Natural killer cell (primary cell): ENCODE results near the gene CSPG5. TPM values are rescaled to one million over a fixed set of nuclear protein-coding genes. Genes with fewer than 3 reads are reported as not detected.

Source experiments
- ATAC-seq, 3 donors: fragments of 150-1000 bp in 2 of 3; fragments of 200-7000 bp in 1 of 3; cut with Tn5 transposase; 1 replicate in 1 of 3; 2 replicates in 2 of 3; pipeline ENCODE4 v1.10.0; 2021; ENCODE audit warnings: mild to moderate bottlenecking in 2 of 3, moderate library complexity in 2 of 3
- DNase-seq, 2 donors: peaks; one replicate each; pipeline versions ENCODE4 v3.0.0 to v3.0.0-alpha.2; 2013 to 2021; ENCODE audit warnings: mixed read lengths in 1 of 2
- H3K27ac ChIP-seq: one replicate; pipeline ENCODE4 v1.5.1; 2013; ENCODE audit warnings: mild to moderate bottlenecking, low read length
- H3K27me3 ChIP-seq: one replicate; pipeline ENCODE4 v1.6.1; 2013; ENCODE audit warnings: low read length; ENCODE audit not compliant: control insufficient read depth, insufficient read depth
- H3K36me3 ChIP-seq: one replicate; pipeline ENCODE4 v1.6.1; 2013; ENCODE audit warnings: low read length; ENCODE audit not compliant: control insufficient read depth, insufficient read depth
- H3K4me1 ChIP-seq: one replicate; pipeline ENCODE4 v1.6.1; 2013; ENCODE audit warnings: low read length; ENCODE audit not compliant: control insufficient read depth, insufficient read depth
- H3K4me3 ChIP-seq: one replicate; pipeline ENCODE4 v1.5.1; 2013; ENCODE audit warnings: low read length
- H3K9me3 ChIP-seq: one replicate; pipeline ENCODE4 v1.6.1; 2013; ENCODE audit warnings: low read length; ENCODE audit not compliant: control insufficient read depth, insufficient read depth
- H3K27ac Mint-ChIP-seq, 2 donors: one replicate each; pipeline ENCODE4 v1.8.0; 2022; ENCODE audit warnings: mild to moderate bottlenecking in 2 of 2, mixed read lengths in 2 of 2, moderate library complexity in 1 of 2
- H3K27me3 Mint-ChIP-seq, 2 donors: one replicate each; pipeline ENCODE4 v1.8.0; 2022; ENCODE audit warnings: low read depth in 2 of 2, mixed read lengths in 2 of 2
- H3K36me3 Mint-ChIP-seq: one replicate; pipeline ENCODE4 v1.8.0; 2022; ENCODE audit warnings: mixed read lengths
- H3K4me1 Mint-ChIP-seq, 2 donors: one replicate each; pipeline ENCODE4 v1.8.0; 2022; ENCODE audit warnings: mixed read lengths in 2 of 2
- H3K4me3 Mint-ChIP-seq: one replicate; pipeline ENCODE4 v1.8.0; 2022; ENCODE audit warnings: mild to moderate bottlenecking, moderate library complexity, mixed read lengths
- H3K9me3 Mint-ChIP-seq, 2 donors: one replicate each; pipeline ENCODE4 v1.8.0; 2022; ENCODE audit warnings: mixed read lengths in 2 of 2
- CTCF ChIP-seq: fragments of 200-600 bp; IDR thresholded peaks from one replicate; pipeline ENCODE4 v1.8.0; 2022; ENCODE audit warnings: antibody characterized with exemption
- WGBS: methylation state at CpG from one replicate; pipeline ENCODE4 v1.1.7; 2013; ENCODE audit warnings: missing lambda C conversion rate; ENCODE audit not compliant: insufficient coverage; 5-methylcytosine and 5-hydroxymethylcytosine counted together
- intact Hi-C: fragments of 100-400 bp; cut with micrococcal nuclease; formaldehyde crosslinking; loops from one replicate; pipeline ENCODE4 v1.14.2; 2022
- total RNA-seq, 4 donors: library from RNA; stranded (reverse); fragments of 120-200 nt in 1 of 4; gene quantifications; one replicate each; pipeline versions ENCODE4 v1.2.3 to v1.2.4, GENCODE V29; 2013 to 2022

The CSPG5 gene
- total RNA-seq, 3 donors from 2014 or later (not counting 1 experiment from before 2014, with no cell fraction given): 0.07 to 0.63 (median 0.23) TPM

DNA sequence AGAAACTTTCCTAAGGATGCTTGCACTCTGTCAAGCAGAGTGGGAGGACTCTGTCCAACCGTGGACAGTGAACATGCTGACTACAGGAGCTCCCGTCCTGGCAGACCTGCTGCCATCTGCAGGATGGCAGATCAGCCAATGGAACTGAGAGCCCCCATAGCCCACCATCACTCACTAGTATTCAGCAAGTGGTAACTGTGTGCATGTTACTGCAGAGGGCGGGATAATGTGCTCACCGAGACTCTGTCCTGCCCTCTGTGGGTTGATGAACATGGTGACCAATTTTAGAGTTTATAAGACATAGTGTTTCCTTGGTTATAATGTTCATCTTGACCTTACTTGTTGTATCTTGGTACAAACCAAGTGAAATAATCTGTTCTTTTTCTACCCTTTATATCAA, 11.5 kb downstream of the CSPG5 start:
- no peaks in the 10 kb centered on the region for H3K9me3 Mint-ChIP-seq
- H3K4me3 ChIP-seq: no peak overlapping the region
- ATAC-seq (no peak), DNase-seq (no peak)
- no peak overlapping the region for H3K27ac ChIP-seq
- intact Hi-C loops: no loop called here
- no peaks in the 10 kb centered on the region for H3K4me1 ChIP-seq
- H3K27me3 ChIP-seq: no peaks in the 10 kb centered on the region
- peaks cover 5 to 8% of the 10 kb centered on the region in 2 donors for H3K27me3 Mint-ChIP-seq
- H3K4me3 Mint-ChIP-seq: no peak overlapping the region
- no peaks in the 10 kb centered on the region for H3K4me1 Mint-ChIP-seq
- H3K36me3 ChIP-seq: no peaks in the 10 kb centered on the region
- WGBS: 91% methylated on average over 2 of the region's 4 CpGs
- no peaks in the 10 kb centered on the region for H3K36me3 Mint-ChIP-seq
- no peak overlapping the region for H3K27ac Mint-ChIP-seq
- no peak for TF ChIP-seq CTCF
- H3K9me3 ChIP-seq: no peaks in the 10 kb centered on the region

DNA sequence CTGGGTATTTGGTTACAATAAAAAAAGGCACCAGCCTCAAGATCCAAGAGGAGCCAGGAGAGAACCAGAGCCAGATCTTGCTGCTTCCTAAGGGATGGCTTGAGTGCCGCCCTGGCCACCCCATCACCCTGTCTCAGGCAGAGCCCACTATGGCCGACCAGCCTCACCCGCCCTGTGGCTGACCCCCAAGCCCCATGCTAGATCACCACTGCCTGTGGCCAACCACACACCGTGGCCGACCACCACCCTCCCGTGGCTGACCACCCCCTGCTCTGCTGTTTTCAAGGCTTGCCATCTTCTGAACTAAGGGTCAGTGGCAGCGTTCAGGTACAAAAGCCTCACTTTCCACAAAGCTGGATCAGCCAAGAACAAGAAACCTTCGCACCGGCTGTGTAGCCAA, 12.0 kb downstream of the CSPG5 start:
- no peak for ATAC-seq
- no peaks in the 10 kb centered on the region for H3K4me1 Mint-ChIP-seq
- Histone ChIP-seq H3K27me3 (no peaks in the 10 kb centered on the region), H3K27ac (no peak overlapping the region), H3K9me3 (no peaks in the 10 kb centered on the region), H3K4me1 (no peaks in the 10 kb centered on the region), H3K4me3 (no peak overlapping the region), H3K36me3 (no peaks in the 10 kb centered on the region)
- TF ChIP-seq CTCF: no peak
- 78% methylated on average over 9 of the region's 9 CpGs for WGBS
- no peak for DNase-seq
- H3K36me3 Mint-ChIP-seq: no peaks in the 10 kb centered on the region
- no peaks in the 10 kb centered on the region for H3K9me3 Mint-ChIP-seq
- H3K4me3 Mint-ChIP-seq: no peak overlapping the region
- peaks cover under 1 to 6% of the 10 kb centered on the region in 2 donors for H3K27me3 Mint-ChIP-seq
- no peak overlapping the region for H3K27ac Mint-ChIP-seq
- intact Hi-C loops: no loop called here

- no peak overlapping the region for H3K4me3 Mint-ChIP-seq
- no peaks in the 10 kb centered on the region for H3K36me3 ChIP-seq
- no peak overlapping the region for H3K27ac Mint-ChIP-seq
- no peak overlapping the region for H3K4me3 ChIP-seq
- no peaks in the 10 kb centered on the region for H3K9me3 ChIP-seq
- H3K27me3 ChIP-seq: no peaks in the 10 kb centered on the region
- peaks cover 0 to 3% of the 10 kb centered on the region in 2 donors for H3K27me3 Mint-ChIP-seq
- H3K9me3 Mint-ChIP-seq: no peaks in the 10 kb centered on the region
- H3K4me1 ChIP-seq: no peaks in the 10 kb centered on the region
- TF ChIP-seq CTCF: no peak
- 89% methylated on average over 16 of the region's 19 CpGs for WGBS
- no peaks in the 10 kb centered on the region for H3K4me1 Mint-ChIP-seq
- ATAC-seq (no peak), DNase-seq (no peak)
- intact Hi-C loops: no loop called here
- H3K27ac ChIP-seq: no peak overlapping the region
- H3K36me3 Mint-ChIP-seq: no peaks in the 10 kb centered on the region
Measured at GRCh38 chr3:47565734-47566550, 12.7 kb downstream of the CSPG5 start.

- Mint-ChIP-seq H3K27me3 (peaks cover 5 to 6% of the 10 kb centered on the region in 2 donors), H3K4me1 (no peaks in the 10 kb centered on the region), H3K4me3 (no peak overlapping the region), H3K27ac (no peak overlapping the region), H3K36me3 (no peaks in the 10 kb centered on the region), H3K9me3 (no peaks in the 10 kb centered on the region)
- ATAC-seq (no peak), DNase-seq (no peak)
- Histone ChIP-seq H3K4me3 (no peak overlapping the region), H3K36me3 (no peaks in the 10 kb centered on the region), H3K27ac (no peak overlapping the region), H3K4me1 (no peaks in the 10 kb centered on the region), H3K9me3 (peaks cover 3% of the 10 kb centered on the region), H3K27me3 (no peaks in the 10 kb centered on the region)
- WGBS: 81% methylated on average over 2 of the region's 2 CpGs
- intact Hi-C loops: no loop called here
- no peak for TF ChIP-seq CTCF
Measured at GRCh38 chr3:47556351-47556750, 22.3 kb downstream of the CSPG5 start.
